H1 (cell line): Measurements from ENCODE around the gene ACTA2. TPM values are rescaled to one million over a fixed set of nuclear protein-coding genes. Genes with fewer than 3 reads are reported as not detected.

Experiments used
- CEBPB ChIP-seq: IDR thresholded peaks from 2 replicates; pipeline ENCODE4 v1.6.1; 2012; ENCODE audit warnings: low read depth, low read length
- GTF2F1 ChIP-seq: IDR thresholded peaks from 2 replicates; pipeline ENCODE4 v1.6.1; 2012; ENCODE audit warnings: low read depth, low read length, improper control_type of control experiment, borderline replicate concordance
- JUND ChIP-seq: IDR thresholded peaks from 2 replicates; pipeline ENCODE4 v1.6.1; 2011; ENCODE audit warnings: mild to moderate bottlenecking, improper control_type of control experiment, low read length
- KDM1A ChIP-seq: fragments of 200-600, 300-600 bp; sonication (generic); IDR thresholded peaks from 2 replicates; pipeline ENCODE4 v1.7.1; 2016; ENCODE audit warnings: mild to moderate bottlenecking, low read length, borderline replicate concordance
- KDM5A ChIP-seq: fragments of 200-600 bp; IDR thresholded peaks from 2 replicates; pipeline ENCODE4 v1.7.1; 2012; ENCODE audit warnings: mild to moderate bottlenecking, low read length, inconsistent platforms, mixed read lengths
- SP1 ChIP-seq: IDR thresholded peaks from 2 replicates; pipeline ENCODE4 v1.6.1; 2011; ENCODE audit warnings: low read depth, low read length
- SRF ChIP-seq: IDR thresholded peaks from 2 replicates; pipeline ENCODE4 v1.6.1; 2011; ENCODE audit warnings: mild to moderate bottlenecking, low read depth, low read length, moderate library complexity
- TAF1 ChIP-seq: IDR thresholded peaks from 2 replicates; pipeline ENCODE4 v1.6.1; 2011; ENCODE audit warnings: mild to moderate bottlenecking, low read depth, low read length
- TCF12 ChIP-seq: IDR thresholded peaks from 2 replicates; pipeline ENCODE4 v1.6.1; 2011; ENCODE audit warnings: low read depth, mild to moderate bottlenecking, low read length
- TEAD4 ChIP-seq: IDR thresholded peaks from 2 replicates; pipeline ENCODE4 v1.6.1; 2012; ENCODE audit warnings: low read depth, low read length, inconsistent platforms, mixed read lengths
- polyA plus RNA-seq, 7 experiments: library from polyadenylated mRNA; depleted of rRNA in 3 of 7; stranded (reverse) in 5 of 7; unstranded in 2 of 7; fragments of >200 nt in 5 of 7; fragments of 200-250 nt in 2 of 7; gene quantifications; 1 replicate in 5 of 7; 2 replicates in 1 of 7; 4 replicates in 1 of 7; pipeline versions ENCODE4 v1.2.1 to v1.2.3, GENCODE V29; 2011 to 2013; ENCODE audit warnings: missing spikeins in 2 of 7, mixed read lengths in 2 of 7
- total RNA-seq: library from RNA; stranded (reverse); fragmentation: NEBNext Ultra II Directional; extraction: Animal tissue kit (Norgen Biotek cat#: 25700); gene quantifications from 2 replicates; pipeline ENCODE4 v1.2.1, GENCODE V29; 2021
- TF ChIP-seq, protein P1 (sequence below): fragments of 300-600 bp; sonication (generic); IDR thresholded peaks from 2 replicates; pipeline ENCODE4 v1.7.1; 2012; ENCODE audit warnings: low read length, moderate library complexity, mild to moderate bottlenecking, inconsistent platforms; ENCODE audit not compliant: insufficient replicate concordance
- TF ChIP-seq, protein P2 (sequence below): IDR thresholded peaks from 2 replicates; pipeline ENCODE4 v1.6.1; 2012; ENCODE audit warnings: inconsistent platforms

ACTA2 gene
- total and polyA plus RNA-seq, 2 of the 8 experiments (the other 6 are each of a cell fraction or from before 2014, with no cell fraction given) = 3.5 to 8.9 TPM

DNA sequence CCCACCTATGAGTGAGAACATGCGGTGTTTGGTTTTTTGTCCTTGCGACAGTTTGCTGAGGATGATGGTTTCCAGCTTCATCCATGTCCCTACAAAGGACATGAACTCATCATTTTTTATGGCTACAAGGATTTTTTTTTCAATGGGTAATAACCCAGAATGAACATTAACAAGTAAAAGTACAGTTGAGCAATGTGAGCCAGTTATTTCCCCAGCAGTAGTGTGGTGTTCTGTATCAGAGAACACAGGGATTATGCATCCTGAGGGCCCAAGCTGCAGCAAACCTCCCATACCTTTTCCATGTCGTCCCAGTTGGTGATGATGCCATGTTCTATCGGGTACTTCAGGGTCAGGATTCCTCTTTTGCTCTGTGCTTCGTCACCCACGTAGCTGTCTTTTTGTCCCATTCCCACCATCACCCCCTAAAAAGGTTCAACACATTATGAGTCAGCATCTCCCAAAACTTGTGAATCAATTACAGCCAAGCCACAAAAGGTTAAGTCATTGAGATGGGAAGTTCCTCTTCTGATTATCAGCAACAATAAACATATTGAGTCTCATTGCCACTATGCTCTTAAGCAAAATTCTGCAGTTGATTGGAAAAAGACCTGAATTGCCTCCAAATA lies 5.5 kb downstream of the ACTA2 start (continued):
- TF ChIP-seq, protein P1, sequence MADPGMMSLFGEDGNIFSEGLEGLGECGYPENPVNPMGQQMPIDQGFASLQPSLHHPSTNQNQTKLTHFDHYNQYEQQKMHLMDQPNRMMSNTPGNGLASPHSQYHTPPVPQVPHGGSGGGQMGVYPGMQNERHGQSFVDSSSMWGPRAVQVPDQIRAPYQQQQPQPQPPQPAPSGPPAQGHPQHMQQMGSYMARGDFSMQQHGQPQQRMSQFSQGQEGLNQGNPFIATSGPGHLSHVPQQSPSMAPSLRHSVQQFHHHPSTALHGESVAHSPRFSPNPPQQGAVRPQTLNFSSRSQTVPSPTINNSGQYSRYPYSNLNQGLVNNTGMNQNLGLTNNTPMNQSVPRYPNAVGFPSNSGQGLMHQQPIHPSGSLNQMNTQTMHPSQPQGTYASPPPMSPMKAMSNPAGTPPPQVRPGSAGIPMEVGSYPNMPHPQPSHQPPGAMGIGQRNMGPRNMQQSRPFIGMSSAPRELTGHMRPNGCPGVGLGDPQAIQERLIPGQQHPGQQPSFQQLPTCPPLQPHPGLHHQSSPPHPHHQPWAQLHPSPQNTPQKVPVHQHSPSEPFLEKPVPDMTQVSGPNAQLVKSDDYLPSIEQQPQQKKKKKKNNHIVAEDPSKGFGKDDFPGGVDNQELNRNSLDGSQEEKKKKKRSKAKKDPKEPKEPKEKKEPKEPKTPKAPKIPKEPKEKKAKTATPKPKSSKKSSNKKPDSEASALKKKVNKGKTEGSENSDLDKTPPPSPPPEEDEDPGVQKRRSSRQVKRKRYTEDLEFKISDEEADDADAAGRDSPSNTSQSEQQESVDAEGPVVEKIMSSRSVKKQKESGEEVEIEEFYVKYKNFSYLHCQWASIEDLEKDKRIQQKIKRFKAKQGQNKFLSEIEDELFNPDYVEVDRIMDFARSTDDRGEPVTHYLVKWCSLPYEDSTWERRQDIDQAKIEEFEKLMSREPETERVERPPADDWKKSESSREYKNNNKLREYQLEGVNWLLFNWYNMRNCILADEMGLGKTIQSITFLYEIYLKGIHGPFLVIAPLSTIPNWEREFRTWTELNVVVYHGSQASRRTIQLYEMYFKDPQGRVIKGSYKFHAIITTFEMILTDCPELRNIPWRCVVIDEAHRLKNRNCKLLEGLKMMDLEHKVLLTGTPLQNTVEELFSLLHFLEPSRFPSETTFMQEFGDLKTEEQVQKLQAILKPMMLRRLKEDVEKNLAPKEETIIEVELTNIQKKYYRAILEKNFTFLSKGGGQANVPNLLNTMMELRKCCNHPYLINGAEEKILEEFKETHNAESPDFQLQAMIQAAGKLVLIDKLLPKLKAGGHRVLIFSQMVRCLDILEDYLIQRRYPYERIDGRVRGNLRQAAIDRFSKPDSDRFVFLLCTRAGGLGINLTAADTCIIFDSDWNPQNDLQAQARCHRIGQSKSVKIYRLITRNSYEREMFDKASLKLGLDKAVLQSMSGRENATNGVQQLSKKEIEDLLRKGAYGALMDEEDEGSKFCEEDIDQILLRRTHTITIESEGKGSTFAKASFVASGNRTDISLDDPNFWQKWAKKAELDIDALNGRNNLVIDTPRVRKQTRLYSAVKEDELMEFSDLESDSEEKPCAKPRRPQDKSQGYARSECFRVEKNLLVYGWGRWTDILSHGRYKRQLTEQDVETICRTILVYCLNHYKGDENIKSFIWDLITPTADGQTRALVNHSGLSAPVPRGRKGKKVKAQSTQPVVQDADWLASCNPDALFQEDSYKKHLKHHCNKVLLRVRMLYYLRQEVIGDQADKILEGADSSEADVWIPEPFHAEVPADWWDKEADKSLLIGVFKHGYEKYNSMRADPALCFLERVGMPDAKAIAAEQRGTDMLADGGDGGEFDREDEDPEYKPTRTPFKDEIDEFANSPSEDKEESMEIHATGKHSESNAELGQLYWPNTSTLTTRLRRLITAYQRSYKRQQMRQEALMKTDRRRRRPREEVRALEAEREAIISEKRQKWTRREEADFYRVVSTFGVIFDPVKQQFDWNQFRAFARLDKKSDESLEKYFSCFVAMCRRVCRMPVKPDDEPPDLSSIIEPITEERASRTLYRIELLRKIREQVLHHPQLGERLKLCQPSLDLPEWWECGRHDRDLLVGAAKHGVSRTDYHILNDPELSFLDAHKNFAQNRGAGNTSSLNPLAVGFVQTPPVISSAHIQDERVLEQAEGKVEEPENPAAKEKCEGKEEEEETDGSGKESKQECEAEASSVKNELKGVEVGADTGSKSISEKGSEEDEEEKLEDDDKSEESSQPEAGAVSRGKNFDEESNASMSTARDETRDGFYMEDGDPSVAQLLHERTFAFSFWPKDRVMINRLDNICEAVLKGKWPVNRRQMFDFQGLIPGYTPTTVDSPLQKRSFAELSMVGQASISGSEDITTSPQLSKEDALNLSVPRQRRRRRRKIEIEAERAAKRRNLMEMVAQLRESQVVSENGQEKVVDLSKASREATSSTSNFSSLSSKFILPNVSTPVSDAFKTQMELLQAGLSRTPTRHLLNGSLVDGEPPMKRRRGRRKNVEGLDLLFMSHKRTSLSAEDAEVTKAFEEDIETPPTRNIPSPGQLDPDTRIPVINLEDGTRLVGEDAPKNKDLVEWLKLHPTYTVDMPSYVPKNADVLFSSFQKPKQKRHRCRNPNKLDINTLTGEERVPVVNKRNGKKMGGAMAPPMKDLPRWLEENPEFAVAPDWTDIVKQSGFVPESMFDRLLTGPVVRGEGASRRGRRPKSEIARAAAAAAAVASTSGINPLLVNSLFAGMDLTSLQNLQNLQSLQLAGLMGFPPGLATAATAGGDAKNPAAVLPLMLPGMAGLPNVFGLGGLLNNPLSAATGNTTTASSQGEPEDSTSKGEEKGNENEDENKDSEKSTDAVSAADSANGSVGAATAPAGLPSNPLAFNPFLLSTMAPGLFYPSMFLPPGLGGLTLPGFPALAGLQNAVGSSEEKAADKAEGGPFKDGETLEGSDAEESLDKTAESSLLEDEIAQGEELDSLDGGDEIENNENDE = no peak
- TF ChIP-seq TCF12 (no peak), TAF1 (no peak), JUND (no peak), GTF2F1 (no peak), SP1 (no peak), TEAD4 (no peak), KDM1A (no peak), CEBPB (no peak), SRF (no peak), KDM5A (no peak)
- TF ChIP-seq, protein P2, sequence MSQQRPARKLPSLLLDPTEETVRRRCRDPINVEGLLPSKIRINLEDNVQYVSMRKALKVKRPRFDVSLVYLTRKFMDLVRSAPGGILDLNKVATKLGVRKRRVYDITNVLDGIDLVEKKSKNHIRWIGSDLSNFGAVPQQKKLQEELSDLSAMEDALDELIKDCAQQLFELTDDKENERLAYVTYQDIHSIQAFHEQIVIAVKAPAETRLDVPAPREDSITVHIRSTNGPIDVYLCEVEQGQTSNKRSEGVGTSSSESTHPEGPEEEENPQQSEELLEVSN = no peak
